Fibroblast of lung (primary cell): ENCODE data around the gene ZNRF1.

Source experiments
- CTCF ChIP-seq, 2 donors: IDR thresholded peaks in 1 of 2; conservative IDR thresholded peaks in 1 of 2; 1 replicate in 1 of 2; 2 replicates in 1 of 2; pipeline ENCODE4 v1.5.1; 2011 to 2012; ENCODE audit warnings: low read length in 2 of 2, control low read depth in 1 of 2, inconsistent platforms in 1 of 2, low read depth in 1 of 2, mild to moderate bottlenecking in 1 of 2
- EZH2 ChIP-seq: IDR thresholded peaks from 2 replicates; pipeline ENCODE4 v1.5.1; 2012; ENCODE audit warnings: low read length, control low read depth, mild to moderate bottlenecking; ENCODE audit errors: missing control alignments

DNA sequence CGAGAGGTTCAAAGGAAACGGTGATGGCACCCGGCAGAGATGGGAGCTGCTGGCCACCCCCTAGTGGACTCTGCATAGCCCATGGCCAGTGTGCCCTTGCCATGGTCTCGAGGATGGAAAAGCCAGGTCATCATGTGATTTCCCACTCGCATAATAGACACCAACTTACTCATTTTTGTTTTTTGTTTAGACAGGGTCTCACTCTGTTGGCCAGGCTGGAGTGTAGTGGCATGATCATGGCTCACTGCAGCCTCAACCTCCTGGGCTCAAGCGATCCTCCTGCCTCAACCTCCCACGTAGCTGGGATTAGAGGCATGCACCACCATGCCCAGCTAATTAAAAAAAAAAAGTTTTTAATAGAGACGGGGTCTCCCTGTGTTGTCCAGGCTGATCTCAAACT, 90.1 kb downstream of the ZNRF1 start:
- TF ChIP-seq CTCF (conservative IDR thresholded peaks at IDR 0.05 in 1 of 2, IDR thresholded peaks at IDR 0.05 in 1 of 2; ENCODE audit: low read depth in 1 of 2, low read length in 2 of 2) (no peak), EZH2 (no peak)
